Endothelial cell of umbilical vein (primary cell): ENCODE data around the gene LSM5. TPM values are rescaled to one million over a fixed set of nuclear protein-coding genes. Genes with fewer than 3 reads are reported as not detected.
A peak's percentile ranks its signal among the peaks of the same experiment; 100 is the strongest.

Experiments used
- BruUV-seq: library from RNA; stranded (reverse); fragments of 400-500 nt; replicated peaks from 2 replicates; lab custom pipeline; 2021; lab: Mats Ljungman, UMichigan
- CTCF ChIA-PET: fragments of 300-600, 350-600 bp; sonication (Branson Sonifier 250); formaldehyde crosslinking; loops from one replicate; lab custom pipeline; 2021; ENCODE audit warnings: antibody characterized with exemption, inconsistent platforms; lab: Charles Lee
- POLR2A ChIA-PET: fragments of 300-600, 350-600 bp; sonication (Branson Sonifier 250); formaldehyde crosslinking; loops from one replicate; lab custom pipeline; 2021; ENCODE audit warnings: antibody characterized with exemption, inconsistent platforms; lab: Charles Lee
- DNase-seq: peaks from one replicate; pipeline ENCODE4 v3.0.0-alpha.2; 2011; ENCODE audit warnings: low read depth, low spot score
- FAIRE-seq: peaks from 2 replicates; lab custom pipeline; 2011; peaks lifted over from hg19 to GRCh38; lab: Jason Lieb, UNC
- H2AFZ ChIP-seq: 2 replicates; pipeline ENCODE4 v1.6.0; 2012; ENCODE audit warnings: low read depth, low read length, control low read depth, inconsistent platforms
- H3K27ac ChIP-seq: 2 replicates; pipeline ENCODE4 v1.5.1; 2011; ENCODE audit warnings: low read depth, mild to moderate bottlenecking, control low read depth, low read length, moderate library complexity; ENCODE audit not compliant: insufficient read depth
- H3K27me3 ChIP-seq, 2 experiments: 2 replicates each; pipeline versions ENCODE4 v1.6.0 to v1.6.1; 2011; ENCODE audit warnings: low read length in 2 of 2, mixed read lengths in 1 of 2; ENCODE audit not compliant: control insufficient read depth in 2 of 2, insufficient read depth in 2 of 2
- H3K36me3 ChIP-seq, 2 experiments: 2 replicates in 1 of 2; 3 replicates in 1 of 2; pipeline ENCODE4 v1.5.1; 2011; ENCODE audit warnings: low read length in 2 of 2, mild to moderate bottlenecking in 1 of 2, moderate library complexity in 1 of 2; ENCODE audit not compliant: control insufficient read depth in 2 of 2, insufficient read depth in 2 of 2; ENCODE audit errors: extremely low read depth in 1 of 2
- H3K4me1 ChIP-seq: 3 replicates; pipeline ENCODE4 v1.5.1; 2011; ENCODE audit warnings: mild to moderate bottlenecking, low read length; ENCODE audit not compliant: control insufficient read depth, insufficient read depth; ENCODE audit errors: extremely low read depth
- H3K4me2 ChIP-seq: 2 replicates; pipeline ENCODE4 v1.6.1; 2011; ENCODE audit warnings: low read length, control low read depth, mixed read lengths; ENCODE audit not compliant: insufficient read depth
- H3K4me3 ChIP-seq, 3 experiments: fragments of 200-600 bp in 1 of 3; sonication (generic), shearing (Covaris generic) in 1 of 3; replicated peaks in 1 of 3; 2 replicates each; pipeline ENCODE4 v1.5.1; 2011 to 2016; ENCODE audit warnings: control low read depth in 3 of 3, low read length in 3 of 3, mild to moderate bottlenecking in 2 of 3, inconsistent platforms in 1 of 3, low read depth in 1 of 3, moderate library complexity in 1 of 3; ENCODE audit not compliant: insufficient read depth in 1 of 3
- H3K79me2 ChIP-seq: 2 replicates; pipeline ENCODE4 v1.6.0; 2012; ENCODE audit warnings: low read length, inconsistent platforms; ENCODE audit not compliant: control insufficient read depth, insufficient read depth
- H3K9ac ChIP-seq: replicated peaks from 2 replicates; pipeline ENCODE3; 2011; ENCODE audit warnings: low read length, control low read depth; ENCODE audit not compliant: insufficient read depth; ENCODE audit errors: extremely low read depth
- H3K9me1 ChIP-seq: replicated peaks from 3 replicates; pipeline ENCODE4 v1.6.0; 2011; ENCODE audit warnings: mild to moderate bottlenecking, low read length; ENCODE audit not compliant: control insufficient read depth, insufficient read depth; ENCODE audit errors: extremely low read depth
- H3K9me3 ChIP-seq: replicated peaks from 2 replicates; pipeline ENCODE4 v1.5.1; 2012; ENCODE audit warnings: low read length, inconsistent platforms; ENCODE audit not compliant: control insufficient read depth, insufficient read depth
- H4K20me1 ChIP-seq: replicated peaks from 2 replicates; pipeline ENCODE3; 2011; ENCODE audit warnings: mild to moderate bottlenecking, low read length; ENCODE audit not compliant: control insufficient read depth, insufficient read depth; ENCODE audit errors: extremely low read depth
- CTCF ChIP-seq, 2 donors: IDR thresholded peaks; 1 replicate in 1 of 2; 2 replicates in 1 of 2; pipeline ENCODE4 v1.5.1; 2011; ENCODE audit warnings: low read length in 2 of 2, mild to moderate bottlenecking in 2 of 2, moderate library complexity in 2 of 2, control low read depth in 1 of 2, inconsistent platforms in 1 of 2, low read depth in 1 of 2; ENCODE audit not compliant: insufficient read depth in 1 of 2; ENCODE audit errors: extremely low read depth in 1 of 2
- FOS ChIP-seq: IDR thresholded peaks from 2 replicates; pipeline ENCODE4 v1.6.1; 2011; ENCODE audit warnings: mild to moderate bottlenecking, low read length, moderate library complexity, borderline replicate concordance; ENCODE audit not compliant: insufficient read depth
- GATA2 ChIP-seq: IDR thresholded peaks from 2 replicates; pipeline ENCODE4 v1.7.0; 2011; ENCODE audit warnings: low read depth, mild to moderate bottlenecking, moderate library complexity, mixed read lengths, low read length; ENCODE audit not compliant: insufficient read length, insufficient read depth
- JUN ChIP-seq: IDR thresholded peaks from 2 replicates; pipeline ENCODE4 v1.6.1; 2011; ENCODE audit warnings: borderline replicate concordance, low read depth; ENCODE audit not compliant: insufficient read length, insufficient read depth
- MAX ChIP-seq: IDR thresholded peaks from 2 replicates; pipeline ENCODE4 v1.6.1; 2011; ENCODE audit not compliant: insufficient read depth, insufficient read length
- MYC ChIP-seq: IDR thresholded peaks from one replicate; pipeline ENCODE4 v1.6.1; 2011; ENCODE audit warnings: mild to moderate bottlenecking, low read depth, low read length
- POLR2A ChIP-seq: IDR thresholded peaks from 2 replicates; pipeline ENCODE4 v1.6.1; 2012; ENCODE audit warnings: low read depth, mild to moderate bottlenecking, control low read depth, low read length
- POLR2AphosphoS5 ChIP-seq: IDR thresholded peaks from 2 replicates; pipeline ENCODE4 v1.6.1; 2012; ENCODE audit warnings: low read depth, mild to moderate bottlenecking, control low read depth, low read length, moderate library complexity; ENCODE audit not compliant: insufficient read depth
- dilution Hi-C: fragments of 300-500 bp; cut with MboI; formaldehyde crosslinking; loops from one replicate; pipeline ENCODE4 v1.15.0; 2019; ENCODE audit warnings: low sequenced_read_pairs; ENCODE audit not compliant: extremely low pct_ligation_motif_present
- intact Hi-C: fragments of 100-400 bp; cut with micrococcal nuclease; formaldehyde crosslinking; loops from one replicate; pipeline ENCODE4 v1.10.0; 2022
- polyA plus RNA-seq, 4 experiments: library from polyadenylated mRNA; depleted of rRNA in 3 of 4; stranded (reverse) in 3 of 4; unstranded in 1 of 4; fragments of >200 nt; gene quantifications; 2 replicates each; pipeline versions ENCODE4 v1.2.1 to v1.2.3, GENCODE V29; 2011 to 2012; ENCODE audit warnings: missing spikeins in 1 of 4
- total RNA-seq: library from RNA; stranded (reverse); gene quantifications from 2 replicates; pipeline ENCODE4 v1.2.3, GENCODE V29; 2021

LSM5 gene
- total and polyA plus RNA-seq, 2 donors (not counting 3 experiments of a cell fraction or from before 2014, with no cell fraction given): 36.3 to 68.1 TPM

- Histone ChIP-seq H3K4me1 (peaks cover 12% of the 10 kb centered on the region), H3K27ac (peak overlapping the region; percentile 28), H3K9ac (no peak overlapping the region), H4K20me1 (no peaks in the 10 kb centered on the region), H2AFZ (peak overlapping the region; percentile 30), H3K27me3 (no peaks in the 10 kb centered on the region), H3K79me2 (peaks cover 85% of the 10 kb centered on the region), H3K4me2 (peak overlapping the region; percentile 58), H3K36me3 (peaks cover 0 to 1% of the 10 kb centered on the region in 2 experiments), H3K4me3 (no peak overlapping the region), H3K9me3 (no peaks in the 10 kb centered on the region), H3K9me1 (no peaks in the 10 kb centered on the region)
- FAIRE-seq (peak; percentile 83), DNase-seq (peak; percentile 64)
- intact Hi-C loops (no loop called here), dilution Hi-C loops (no loop called here)
- ChIA-PET CTCF (interaction anchor here (0.7 kb wide), 1 partner anchor 15 kb away, joined by 3 read pairs; no protein-coding TSS in a partner anchor), POLR2A (no interaction called here)
- no TSS peak for BruUV-seq
- TF ChIP-seq JUN: peak; percentile 57
- TF ChIP-seq GATA2: no peak
These were observed 16.3 kb upstream of the LSM5 start for GRCh38 chr7:32506266-32507054.

GRCh38 chr7:32502728-32503127 is 12.5 kb upstream of the LSM5 start:
- Histone ChIP-seq H3K36me3 (no peaks in the 10 kb centered on the region), H3K27me3 (no peaks in the 10 kb centered on the region), H3K79me2 (peaks cover 88% of the 10 kb centered on the region), H3K4me2 (no peak overlapping the region), H3K4me1 (peaks cover 21% of the 10 kb centered on the region), H3K9me3 (no peaks in the 10 kb centered on the region), H2AFZ (no peak overlapping the region), H3K9me1 (no peaks in the 10 kb centered on the region), H4K20me1 (no peaks in the 10 kb centered on the region), H3K9ac (no peak overlapping the region), H3K27ac (no peak overlapping the region), H3K4me3 (no peak overlapping the region)
- intact Hi-C loops: no loop called here
- POLR2A ChIA-PET: no interaction called here
- no peak for TF ChIP-seq CTCF (IDR thresholded peaks at IDR 0.05; ENCODE audit: extremely low read depth in 1 of 2, insufficient read depth in 1 of 2, low read depth in 1 of 2, low read length in 2 of 2)
- TF ChIP-seq FOS: no peak
- no peak for TF ChIP-seq MAX
- TF ChIP-seq MYC: no peak
- no peak for TF ChIP-seq POLR2A
- no peak for TF ChIP-seq POLR2AphosphoS5
- no peak for FAIRE-seq
- BruUV-seq: no TSS peak
- no peak for DNase-seq
- dilution Hi-C loops: no loop called here
- CTCF ChIA-PET: no interaction called here
